Measurements from ENCODE around the gene SLC35D3. TPM values are rescaled to one million over a fixed set of nuclear protein-coding genes. Genes with fewer than 3 reads are reported as not detected.

Gene SLC35D3
- total and polyA plus RNA-seq, 2 donors (not counting 3 experiments of a cell fraction or from before 2014, with no cell fraction given): not detected

DNA sequence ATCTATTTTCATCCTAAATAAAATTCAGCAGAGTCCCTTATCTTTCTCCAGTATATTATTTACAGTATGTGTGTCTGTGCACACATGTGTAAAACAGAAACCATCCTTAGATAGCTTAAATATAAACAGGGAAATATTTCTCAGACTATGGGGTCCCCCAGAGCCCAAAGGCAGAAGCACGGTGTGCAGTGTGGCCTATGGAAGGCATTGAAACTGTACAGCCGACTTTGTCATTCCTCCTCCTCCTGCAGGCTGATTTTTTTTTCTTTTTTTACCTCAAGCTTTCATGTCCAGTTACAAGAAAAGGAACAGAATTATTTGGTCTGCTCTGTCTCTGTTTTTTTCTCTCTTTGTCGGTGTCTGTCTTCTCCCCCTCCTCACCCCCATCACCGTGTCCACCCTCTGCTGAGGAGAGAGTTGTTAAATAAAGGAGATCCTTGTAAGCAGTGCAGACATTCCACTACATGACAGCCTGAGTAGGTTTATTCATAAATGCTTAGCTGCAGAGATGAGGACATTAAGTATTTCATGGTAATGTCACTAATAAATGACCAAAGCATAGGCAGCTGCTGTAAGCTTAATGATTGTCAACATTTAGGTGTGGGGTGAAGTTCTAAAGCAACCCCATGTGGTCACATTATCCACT, 31.8 kb upstream of the SLC35D3 start:
- FAIRE-seq: no peak
- dilution Hi-C loops (cut with MboI; ENCODE audit: extremely low pct_ligation_motif_present, low sequenced_read_pairs): no loop called here
- no TSS peak for BruUV-seq (replicated peaks)

More for the DNA sequence above, 31.8 kb upstream of the SLC35D3 start:
- no peaks in the 10 kb centered on the region for H3K79me2 ChIP-seq (ENCODE audit: control insufficient read depth, insufficient read depth, low read length)
- intact Hi-C loops (cut with micrococcal nuclease): no loop called here
- CTCF ChIA-PET: interaction anchor here (2.2 kb wide), 1 partner anchor 44 kb away, joined by 6 read pairs; no protein-coding TSS in a partner anchor
- no peak overlapping the region for H3K9ac ChIP-seq (replicated peaks; ENCODE audit: extremely low read depth, insufficient read depth, low read length)
- H3K9me3 ChIP-seq (replicated peaks; ENCODE audit: control insufficient read depth, insufficient read depth, low read length): no peaks in the 10 kb centered on the region
- H3K4me2 ChIP-seq (ENCODE audit: insufficient read depth, low read length): no peak overlapping the region
- no peaks in the 10 kb centered on the region for H3K36me3 ChIP-seq (ENCODE audit: control insufficient read depth in 2 of 2, extremely low read depth in 1 of 2, insufficient read depth in 2 of 2, low read length in 2 of 2)
- no peak for TF ChIP-seq MYC (IDR thresholded peaks at IDR 0.05; ENCODE audit: low read depth, low read length)
- no peak for TF ChIP-seq EZH2 (IDR thresholded peaks at IDR 0.05; ENCODE audit: borderline replicate concordance, low read depth, low read length, severe bottlenecking)
- TF ChIP-seq FOS (IDR thresholded peaks at IDR 0.05; ENCODE audit: borderline replicate concordance, insufficient read depth, low read length): no peak
- TF ChIP-seq JUN (IDR thresholded peaks at IDR 0.05; ENCODE audit: borderline replicate concordance, insufficient read depth, insufficient read length, low read depth): no peak
- no peak for TF ChIP-seq GATA2 (IDR thresholded peaks at IDR 0.05; ENCODE audit: insufficient read depth, insufficient read length, low read depth, low read length)
- TF ChIP-seq CTCF (IDR thresholded peaks at IDR 0.05; ENCODE audit: extremely low read depth in 1 of 2, insufficient read depth in 1 of 2, low read depth in 1 of 2, low read length in 2 of 2): no peak
- no peak for TF ChIP-seq MAX (IDR thresholded peaks at IDR 0.05; ENCODE audit: insufficient read depth, insufficient read length)
- peaks cover 3% of the 10 kb centered on the region for H3K4me1 ChIP-seq (ENCODE audit: control insufficient read depth, extremely low read depth, insufficient read depth, low read length)
- DNase-seq (ENCODE audit: low read depth, low spot score): no peak
- H4K20me1 ChIP-seq (replicated peaks; ENCODE audit: control insufficient read depth, extremely low read depth, insufficient read depth, low read length): no peaks in the 10 kb centered on the region
- H3K4me3 ChIP-seq (replicated peaks in 1 of 3; ENCODE audit: insufficient read depth in 1 of 3, low read depth in 1 of 3, low read length in 3 of 3): no peak overlapping the region
- no peaks in the 10 kb centered on the region for H3K27me3 ChIP-seq (ENCODE audit: control insufficient read depth in 2 of 2, insufficient read depth in 2 of 2, low read length in 2 of 2)
- no peak overlapping the region for H3K27ac ChIP-seq (ENCODE audit: insufficient read depth, low read depth, low read length)
- H3K9me1 ChIP-seq (replicated peaks; ENCODE audit: control insufficient read depth, extremely low read depth, insufficient read depth, low read length): no peaks in the 10 kb centered on the region
- POLR2A ChIA-PET: no interaction called here
- H2AFZ ChIP-seq (ENCODE audit: low read depth, low read length): no peak overlapping the region

All from endothelial cell of umbilical vein (primary cell).